Right atrium auricular region (tissue), 2 donors: ENCODE results near the gene ARF3. TPM values are rescaled to one million over a fixed set of nuclear protein-coding genes. Genes with fewer than 3 reads are reported as not detected.
"Not testable (repeated sequence)": the region's sequence is repeated elsewhere in the genome, so short reads cannot be mapped to it uniquely, and the experiment has no call there.

Experiments used
- DNase-seq: peaks from one replicate; pipeline ENCODE4 v3.0.0-alpha.2; 2019; ENCODE audit warnings: low spot score
- H3K27ac ChIP-seq, 2 donors: fragments of 200-600 bp; sonication (generic); 1 replicate in 1 of 2; 2 replicates in 1 of 2; pipeline ENCODE4 v1.5.1; 2016 to 2019
- H3K27me3 ChIP-seq, 2 donors: fragments of 200-600 bp; sonication (generic); one replicate each; pipeline versions ENCODE4 v1.5.1 to v1.6.0; 2017 to 2019
- H3K36me3 ChIP-seq: fragments of 200-600 bp; sonication (generic); one replicate; pipeline ENCODE4 v1.5.1; 2016
- H3K4me1 ChIP-seq, 2 donors: fragments of 200-600 bp; sonication (generic); one replicate each; pipeline versions ENCODE4 v1.5.1 to v1.6.0; 2017 to 2019
- H3K4me3 ChIP-seq, 2 donors: fragments of 200-600 bp; sonication (generic); 1 replicate in 1 of 2; 2 replicates in 1 of 2; pipeline ENCODE4 v1.5.1; 2017 to 2019; ENCODE audit warnings: mild to moderate bottlenecking in 1 of 2, moderate library complexity in 1 of 2
- H3K9me3 ChIP-seq, 2 donors: fragments of 200-600 bp; sonication (generic); one replicate each; pipeline ENCODE4 v1.5.1; 2019
- total RNA-seq, 2 donors: library from RNA; depleted of rRNA; stranded (reverse); fragments of >200 nt; gene quantifications; one replicate each; pipeline ENCODE4 v1.1.0, GENCODE V29; 2016
- TF ChIP-seq, protein P1 (sequence below), 2 donors: fragments of 200-600 bp; sonication (generic); IDR thresholded peaks; one replicate each; pipeline ENCODE4 v1.5.1; 2019; ENCODE audit warnings: antibody characterized with exemption in 2 of 2

ARF3 gene
- total RNA-seq, 2 donors from 2014 or later, result 35.5 to 48.8 TPM

GRCh38 chr12:48924617-48925303, 32.5 kb downstream of the ARF3 start:
- Histone ChIP-seq H3K36me3 (no peaks in the 10 kb centered on the region), H3K27ac (peak overlapping the region in 1 of 2 donors; percentile 67), H3K4me3 (peak overlapping the region; percentile 61 to 72), H3K27me3 (no peaks in the 10 kb centered on the region), H3K9me3 (no peaks in the 10 kb centered on the region), H3K4me1 (peaks cover 0 to 14% of the 10 kb centered on the region in 2 donors)
- DNase-seq, result no peak
- TF ChIP-seq, protein P1, sequence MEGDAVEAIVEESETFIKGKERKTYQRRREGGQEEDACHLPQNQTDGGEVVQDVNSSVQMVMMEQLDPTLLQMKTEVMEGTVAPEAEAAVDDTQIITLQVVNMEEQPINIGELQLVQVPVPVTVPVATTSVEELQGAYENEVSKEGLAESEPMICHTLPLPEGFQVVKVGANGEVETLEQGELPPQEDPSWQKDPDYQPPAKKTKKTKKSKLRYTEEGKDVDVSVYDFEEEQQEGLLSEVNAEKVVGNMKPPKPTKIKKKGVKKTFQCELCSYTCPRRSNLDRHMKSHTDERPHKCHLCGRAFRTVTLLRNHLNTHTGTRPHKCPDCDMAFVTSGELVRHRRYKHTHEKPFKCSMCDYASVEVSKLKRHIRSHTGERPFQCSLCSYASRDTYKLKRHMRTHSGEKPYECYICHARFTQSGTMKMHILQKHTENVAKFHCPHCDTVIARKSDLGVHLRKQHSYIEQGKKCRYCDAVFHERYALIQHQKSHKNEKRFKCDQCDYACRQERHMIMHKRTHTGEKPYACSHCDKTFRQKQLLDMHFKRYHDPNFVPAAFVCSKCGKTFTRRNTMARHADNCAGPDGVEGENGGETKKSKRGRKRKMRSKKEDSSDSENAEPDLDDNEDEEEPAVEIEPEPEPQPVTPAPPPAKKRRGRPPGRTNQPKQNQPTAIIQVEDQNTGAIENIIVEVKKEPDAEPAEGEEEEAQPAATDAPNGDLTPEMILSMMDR (IDR thresholded peaks at IDR 0.05), result peak in 1 of 2 donors; percentile 64

DNA sequence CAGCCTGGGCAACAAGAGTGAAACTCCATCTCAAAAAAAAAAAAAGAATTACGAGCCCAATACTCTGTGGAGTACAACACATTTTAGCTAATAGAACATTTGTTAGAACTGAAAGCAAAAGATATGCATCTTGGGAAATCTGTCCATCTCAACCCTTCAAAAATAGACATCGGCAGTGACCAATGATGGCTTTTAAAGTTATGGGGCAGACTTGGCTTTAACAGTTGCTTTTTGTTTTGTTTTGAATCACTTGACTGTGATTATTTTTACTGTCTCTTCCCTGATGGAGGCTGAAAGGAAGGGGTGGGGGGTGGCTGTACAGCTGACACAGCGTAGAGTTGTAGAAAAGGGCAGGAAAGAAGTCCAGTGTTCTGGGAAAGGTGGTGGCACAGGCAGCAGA, 34.2 kb downstream of the ARF3 start:
- Histone ChIP-seq H3K27me3 (no peaks in the 10 kb centered on the region), H3K9me3 (no peaks in the 10 kb centered on the region), H3K27ac (no peak overlapping the region), H3K4me3 (no peak overlapping the region), H3K36me3 (no peaks in the 10 kb centered on the region), H3K4me1 (peaks cover 0 to 14% of the 10 kb centered on the region in 2 donors)
- no peak for DNase-seq
- TF ChIP-seq, protein P1 (IDR thresholded peaks at IDR 0.05), result no peak

DNA sequence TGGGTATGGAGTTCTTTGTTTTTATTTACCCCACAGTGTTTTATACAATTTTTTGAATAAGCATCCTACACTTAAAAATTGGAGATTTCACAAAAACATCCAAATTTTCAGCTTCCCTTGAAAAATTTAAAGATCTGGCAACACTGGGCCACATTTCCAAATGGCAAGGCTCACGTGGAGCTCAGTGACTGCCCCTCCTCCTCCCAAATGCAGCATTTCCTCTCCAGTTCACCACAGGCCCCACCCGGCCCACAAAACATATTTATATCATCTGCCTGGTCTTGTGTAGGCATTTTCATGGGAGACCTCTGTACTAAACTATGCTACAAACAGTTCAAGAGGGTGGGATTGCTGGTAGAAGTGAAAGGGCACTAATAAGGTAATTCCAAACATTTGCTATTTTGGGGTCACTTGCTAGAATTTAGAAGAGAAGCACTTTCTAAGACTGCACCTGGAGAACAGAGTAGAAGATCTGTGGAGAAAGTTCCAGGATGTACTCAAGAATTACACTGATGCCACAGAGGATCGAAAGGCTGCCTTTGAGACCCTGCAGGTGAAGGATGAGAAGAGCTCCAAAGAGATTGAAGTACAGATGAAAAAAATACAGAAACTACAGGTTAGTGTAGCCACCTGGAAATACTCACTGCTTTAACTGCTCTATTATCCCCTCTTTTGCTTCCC, 39.3 kb downstream of the ARF3 start:
- Histone ChIP-seq H3K27me3 (no peaks in the 10 kb centered on the region), H3K27ac (no peak overlapping the region), H3K4me3 (no peak overlapping the region), H3K9me3 (no peaks in the 10 kb centered on the region), H3K4me1 (no peaks in the 10 kb centered on the region), H3K36me3 (no peaks in the 10 kb centered on the region)
- DNase-seq, result no peak
- TF ChIP-seq, protein P1 (IDR thresholded peaks at IDR 0.05), result no peak

DNA sequence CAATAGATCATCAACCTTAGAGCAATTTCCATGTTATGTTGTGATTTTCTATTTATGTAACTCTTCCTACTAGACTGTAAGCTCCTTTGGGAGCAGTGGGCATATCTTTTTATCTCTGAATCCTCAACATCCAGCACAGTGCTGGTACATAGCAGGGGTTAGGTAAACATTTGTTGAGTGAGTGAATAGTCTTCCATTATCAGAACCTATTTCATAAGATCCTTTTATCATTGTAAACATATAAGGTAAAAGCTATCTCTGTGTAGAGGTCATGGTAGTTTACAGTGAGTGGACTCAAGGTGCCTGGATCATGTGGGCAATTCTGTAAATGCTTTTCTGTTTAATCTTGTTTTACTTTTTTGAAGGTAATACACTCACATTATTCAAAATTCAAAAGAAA, 47.1 kb downstream of the ARF3 start:
- Histone ChIP-seq H3K27me3 (no peaks in the 10 kb centered on the region), H3K27ac (no peak overlapping the region), H3K9me3 (no peaks in the 10 kb centered on the region), H3K4me1 (no peaks in the 10 kb centered on the region), H3K36me3 (no peaks in the 10 kb centered on the region), H3K4me3 (no peak overlapping the region)
- TF ChIP-seq, protein P1 (IDR thresholded peaks at IDR 0.05), result no peak
- DNase-seq, result no peak

DNA sequence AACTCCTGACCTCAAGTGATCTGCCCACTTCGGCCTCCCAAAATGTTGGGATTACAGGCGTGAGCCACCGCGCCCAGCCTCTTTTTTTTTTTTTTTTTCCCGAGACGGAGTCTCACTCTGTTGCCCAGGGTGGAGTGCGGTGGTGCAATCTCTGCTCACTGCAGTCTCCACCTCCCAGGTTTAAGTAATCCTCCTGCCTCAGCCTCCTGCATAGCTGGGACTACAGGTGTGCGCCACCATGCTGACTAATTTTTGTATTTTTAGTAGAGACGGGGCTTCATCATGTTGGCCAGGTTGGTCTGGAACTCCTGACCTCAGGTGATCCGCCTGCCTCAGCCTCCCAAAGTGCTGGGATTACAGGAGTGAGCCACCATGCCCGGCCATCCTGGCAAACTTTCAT, 47.6 kb downstream of the ARF3 start:
- DNase-seq, H3K27ac ChIP-seq, H3K4me3 ChIP-seq, H3K27me3 ChIP-seq, H3K36me3 ChIP-seq, H3K4me1 ChIP-seq, H3K9me3 ChIP-seq: not testable (repeated sequence)

GRCh38 chr12:48907245-48907644, 50.0 kb downstream of the ARF3 start:
- Histone ChIP-seq H3K9me3 (no peaks in the 10 kb centered on the region), H3K4me1 (peaks cover 0 to 7% of the 10 kb centered on the region in 2 donors), H3K4me3 (no peak overlapping the region), H3K27me3 (no peaks in the 10 kb centered on the region), H3K27ac (no peak overlapping the region), H3K36me3 (no peaks in the 10 kb centered on the region)
- no peak for DNase-seq
- TF ChIP-seq, protein P1 (IDR thresholded peaks at IDR 0.05), result no peak
